HG03045 (cell line): ENCODE measurements around the gene CAND2.
"Not testable (repeated sequence)": the region's sequence is repeated elsewhere in the genome, so short reads cannot be mapped to it uniquely, and the experiment has no call there.

Experiments used
- ATAC-seq: cut with Tn5 transposase; IDR thresholded peaks from one replicate; pipeline ENCODE4 v1.9.1; 2021; ENCODE audit warnings: mild to moderate bottlenecking, moderate library complexity; ENCODE audit not compliant: unreplicated experiment

CAND2 gene

DNA sequence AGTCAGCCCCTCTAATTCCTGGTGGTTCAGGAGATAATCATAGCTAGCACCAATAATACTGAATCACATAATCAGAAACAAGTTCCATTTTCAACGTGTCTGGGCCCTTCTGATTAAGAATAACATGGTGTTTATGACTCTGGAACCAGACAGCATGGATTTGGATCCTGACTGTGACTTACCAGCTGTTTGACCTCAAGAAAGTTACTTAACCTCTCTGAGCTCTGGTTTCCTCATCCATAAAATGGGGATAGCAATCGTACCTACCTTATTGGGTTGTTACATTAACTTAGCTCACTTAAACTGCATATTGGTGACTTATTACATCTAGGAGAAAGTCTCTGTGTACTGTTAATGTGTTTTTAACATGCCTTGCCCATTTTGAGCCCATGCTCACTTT, 26.7 kb upstream of the CAND2 start:
- no peak for ATAC-seq

DNA sequence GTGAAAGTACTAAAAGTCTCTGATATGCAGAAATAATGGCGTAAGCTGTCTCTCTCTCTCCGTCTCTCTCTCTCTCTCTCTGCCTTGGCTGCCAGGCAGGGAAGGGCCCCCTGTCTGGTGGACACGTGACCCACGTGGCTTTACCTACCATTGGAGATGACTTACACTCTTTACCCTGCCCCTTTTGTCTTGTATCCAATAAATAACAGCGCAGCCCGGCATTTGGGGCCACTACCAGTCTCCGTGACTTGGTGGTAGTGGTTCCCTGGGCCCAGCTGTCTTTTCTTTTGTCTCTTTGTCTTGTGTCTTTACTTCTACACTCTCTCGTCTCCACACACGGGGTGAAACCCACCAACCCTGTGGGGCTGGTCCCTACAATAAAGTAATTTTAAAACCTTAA, 25.2 kb upstream of the CAND2 start:
- ATAC-seq, result no peak

DNA sequence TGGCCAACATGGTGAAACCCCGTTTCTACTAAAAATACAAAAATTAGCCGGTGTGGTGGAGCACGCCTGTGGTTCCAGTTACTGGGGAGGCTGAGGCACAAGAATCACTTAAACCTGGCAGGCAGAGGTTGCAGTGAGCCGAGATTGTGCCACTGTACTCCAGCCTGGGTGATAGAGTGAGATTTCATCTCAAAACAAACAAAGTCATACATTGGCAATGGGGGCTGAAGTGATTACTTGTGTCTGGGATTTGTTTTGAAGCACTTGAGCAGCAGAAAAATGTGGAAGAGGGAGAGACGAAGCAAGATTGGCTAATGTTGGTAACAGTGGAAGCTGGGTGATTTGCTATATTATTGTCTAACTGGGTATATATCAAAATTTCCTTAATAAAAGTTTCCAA, 24.0 kb upstream of the CAND2 start:
- no peak for ATAC-seq

DNA sequence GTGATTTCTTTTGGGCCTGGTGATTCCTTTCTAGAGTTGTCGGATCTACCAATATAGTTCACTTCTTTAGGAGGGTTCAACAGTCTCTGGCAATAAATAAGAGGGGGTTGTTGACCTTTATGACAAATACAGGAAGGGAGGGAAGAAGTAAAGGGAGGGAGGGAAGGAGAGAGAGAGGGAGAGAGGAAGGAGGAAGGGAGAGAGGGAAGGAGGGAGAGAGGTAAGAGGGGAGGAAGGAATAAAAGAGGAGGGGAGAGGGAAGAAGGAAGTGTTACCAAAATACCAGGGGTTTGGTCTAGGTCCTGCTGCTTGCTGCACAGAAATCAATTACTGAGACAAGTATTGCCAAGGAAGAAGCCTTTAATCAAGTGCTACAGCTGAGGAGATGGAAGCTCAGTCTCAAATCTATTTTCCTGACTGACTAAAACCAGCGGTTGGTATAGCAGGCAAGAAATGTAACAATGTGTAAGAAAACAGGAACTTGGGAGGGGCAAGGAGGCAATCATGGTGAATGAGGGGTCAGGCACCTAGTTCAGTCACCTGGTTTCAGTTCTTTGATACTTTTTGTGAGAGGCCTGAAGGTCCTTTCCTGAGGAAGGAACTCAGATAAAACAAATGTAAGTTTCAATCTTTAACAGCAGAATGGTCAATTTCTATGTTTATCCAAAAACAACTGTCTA, 23.3 kb upstream of the CAND2 start:
- no peak for ATAC-seq

DNA sequence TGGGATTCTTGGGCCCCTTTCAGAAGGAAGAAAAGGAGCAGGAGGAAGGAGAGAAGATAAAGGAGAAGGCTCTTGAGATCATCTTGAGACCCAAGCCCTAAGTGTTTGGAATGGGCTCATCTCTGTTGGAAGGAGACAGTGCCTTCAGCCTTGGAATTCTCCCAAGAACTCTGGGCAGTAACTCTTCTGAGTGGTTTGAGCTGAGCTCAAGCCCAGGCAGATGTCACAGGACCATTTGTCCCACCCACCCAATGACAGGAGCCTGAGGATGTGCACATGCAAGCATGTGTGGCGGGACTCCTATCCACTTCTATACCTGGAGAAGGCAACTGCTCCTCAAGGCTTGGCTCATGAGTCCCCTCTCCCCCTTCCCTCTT, 22.8 kb upstream of the CAND2 start:
- no peak for ATAC-seq

DNA sequence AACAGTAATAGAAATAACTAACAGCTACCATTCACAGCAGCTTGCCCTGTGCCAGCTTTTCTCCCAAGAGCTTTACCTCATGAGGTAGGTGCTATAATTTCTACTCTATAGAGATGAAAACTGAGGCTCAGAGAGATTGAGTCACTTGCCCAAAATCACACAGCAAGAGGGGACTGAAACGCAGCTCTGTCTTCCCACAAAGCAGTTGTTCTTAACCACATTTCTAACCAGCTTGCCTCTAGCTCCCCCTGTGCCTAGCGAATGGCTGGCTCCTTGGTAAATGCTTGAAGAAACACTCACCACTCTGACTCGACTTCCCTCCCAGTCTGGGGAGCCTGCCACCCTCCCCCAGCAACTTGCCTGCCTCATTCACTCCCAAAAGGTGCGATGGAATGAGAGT, 21.9 kb upstream of the CAND2 start:
- no peak for ATAC-seq

DNA sequence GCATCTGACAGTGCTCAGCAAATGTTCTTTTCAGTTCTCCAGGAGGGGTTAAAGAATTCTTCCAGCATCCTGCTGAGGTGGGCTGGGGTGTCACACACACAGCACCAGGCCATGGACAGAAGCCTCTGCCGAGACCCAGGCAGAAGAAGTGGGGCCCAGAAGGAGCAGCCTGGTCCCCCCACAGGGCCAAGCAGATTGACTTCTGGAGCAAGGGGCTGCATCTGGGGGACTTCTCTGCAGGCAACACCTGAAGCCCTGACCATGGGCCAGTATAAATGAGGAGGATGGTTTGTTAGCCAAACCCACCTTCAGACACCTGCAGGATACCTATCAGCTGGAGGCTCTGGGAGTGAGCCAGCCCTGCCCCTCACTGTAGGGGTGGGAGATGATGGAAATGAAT, 21.3 kb upstream of the CAND2 start:
- no peak for ATAC-seq

DNA sequence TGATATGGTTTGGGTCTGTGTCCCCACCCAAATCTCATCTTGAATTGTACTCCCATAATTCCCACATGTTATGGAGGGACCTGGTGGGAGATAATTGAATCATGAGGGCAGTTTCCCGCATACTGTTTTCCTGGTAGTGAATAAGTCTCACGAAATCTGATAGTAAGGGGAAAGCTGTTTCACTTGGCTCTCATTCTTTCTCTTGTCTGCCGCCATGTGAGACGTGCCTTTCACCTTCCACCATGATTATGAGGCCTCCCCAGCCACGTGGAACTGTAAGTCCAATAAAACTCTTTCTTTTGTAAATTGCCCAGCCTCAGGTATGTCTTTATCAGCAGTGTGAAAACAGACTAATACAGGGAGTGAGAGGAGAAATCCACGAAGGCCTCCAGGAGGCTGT, 20.5 kb upstream of the CAND2 start:
- not testable (repeated sequence) for ATAC-seq

DNA sequence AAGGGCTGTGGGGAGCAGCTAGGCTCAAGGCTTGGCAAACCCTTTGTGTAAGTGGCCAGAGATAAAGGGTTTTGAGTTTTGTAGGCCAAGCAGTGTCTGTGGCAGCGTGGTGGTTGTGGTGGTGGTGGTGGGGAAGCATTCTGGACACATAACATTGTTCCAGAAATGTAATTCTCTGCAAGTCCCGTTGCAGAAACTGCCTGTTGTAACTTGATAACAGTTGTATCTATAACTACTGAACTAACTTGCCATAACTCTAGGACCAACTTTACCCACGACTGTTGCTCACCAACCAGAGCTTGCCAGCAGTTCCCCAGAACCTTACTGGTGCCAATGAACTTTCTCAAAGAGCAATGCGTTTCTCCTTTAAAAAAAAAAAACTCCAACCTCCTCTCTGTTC, 19.3 kb upstream of the CAND2 start:
- no peak for ATAC-seq

DNA sequence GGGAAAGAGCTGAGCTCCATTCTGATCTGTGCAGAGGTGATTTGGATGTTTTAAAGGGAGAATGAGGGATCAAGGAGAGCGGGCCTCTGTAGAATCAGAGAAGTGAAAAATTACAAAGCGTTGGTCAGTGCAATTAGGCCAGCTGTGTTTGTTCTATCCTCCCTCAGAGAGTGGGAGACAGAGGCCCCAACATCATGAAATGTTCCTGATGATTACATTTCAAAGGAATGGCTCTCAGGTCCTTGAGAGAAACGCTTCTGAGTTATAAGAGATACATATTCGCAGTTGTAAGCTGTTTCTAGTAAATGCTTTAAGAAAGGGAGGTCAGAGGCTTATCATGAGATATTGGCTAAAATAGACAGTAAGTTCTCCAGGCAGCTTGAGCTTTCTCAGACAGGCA, 15.7 kb upstream of the CAND2 start:
- ATAC-seq, result no peak

DNA sequence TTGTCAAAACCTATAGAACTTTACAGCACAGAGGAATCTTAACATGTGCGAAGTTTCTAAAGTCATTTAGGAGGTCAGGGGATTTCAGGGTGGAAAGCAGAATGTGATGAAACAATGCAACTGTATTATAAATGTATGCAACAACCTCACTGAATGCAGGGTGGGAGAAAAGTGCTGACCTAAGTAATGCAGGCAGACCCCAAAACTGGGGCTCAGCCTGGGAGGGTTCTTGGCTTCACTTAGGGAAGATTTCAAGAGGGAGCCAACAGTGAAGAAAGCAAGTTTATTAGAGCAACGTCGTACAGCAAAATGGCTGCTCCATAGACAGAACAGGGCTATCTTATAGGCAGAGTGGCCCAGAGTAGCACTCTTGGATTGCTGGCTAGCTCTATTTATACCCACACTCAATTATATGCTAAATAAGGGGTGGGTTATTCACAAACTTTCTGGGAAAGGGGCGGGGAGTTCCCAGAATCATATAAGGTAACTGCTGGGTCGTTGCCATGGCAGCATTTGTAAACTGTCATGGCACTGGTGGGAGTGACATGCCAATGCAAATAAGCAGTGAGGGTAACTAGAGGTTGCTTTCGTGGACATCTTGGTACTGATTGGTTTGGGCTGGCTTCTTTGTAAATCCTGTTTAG, 14.2 kb upstream of the CAND2 start:
- no peak for ATAC-seq

DNA sequence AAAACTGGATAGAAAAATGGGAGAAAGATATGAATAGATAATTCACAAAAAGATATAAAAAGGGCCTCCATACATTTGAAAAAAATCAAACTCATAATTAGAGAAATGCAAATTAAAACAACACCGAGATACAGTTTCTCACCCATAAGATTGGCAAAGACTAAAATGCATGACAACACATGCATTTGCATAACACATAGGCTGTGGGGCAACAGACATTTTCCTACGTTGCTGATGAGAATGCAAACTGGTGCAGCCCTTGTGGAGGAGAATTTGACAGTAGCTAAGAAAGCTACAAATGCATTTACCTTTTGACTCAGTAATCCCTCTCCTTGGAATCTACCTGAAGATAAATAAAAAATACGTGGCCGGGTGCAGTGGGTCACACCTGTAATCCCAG, 11.4 kb upstream of the CAND2 start:
- no peak for ATAC-seq

DNA sequence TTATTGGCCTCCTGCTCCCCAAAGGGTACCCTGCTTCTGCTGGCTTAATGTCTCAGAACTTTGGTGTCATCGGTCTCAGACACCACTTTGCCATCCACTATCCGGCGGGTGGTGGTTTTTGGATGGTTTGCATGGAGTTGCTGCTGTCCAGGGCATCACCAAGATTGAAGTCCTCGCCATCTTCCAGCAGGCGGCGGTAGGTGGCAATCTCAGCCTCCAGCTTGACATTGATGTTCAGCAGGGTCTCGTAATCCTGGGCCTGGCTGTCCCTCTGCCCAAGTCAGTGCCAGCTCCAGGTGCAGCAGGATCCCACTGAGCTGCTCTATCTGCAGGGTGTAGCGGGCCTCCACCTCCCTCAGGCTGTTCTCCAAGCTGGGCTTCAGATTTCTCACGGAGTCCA, 9.1 kb upstream of the CAND2 start:
- ATAC-seq, result not testable (repeated sequence)

DNA sequence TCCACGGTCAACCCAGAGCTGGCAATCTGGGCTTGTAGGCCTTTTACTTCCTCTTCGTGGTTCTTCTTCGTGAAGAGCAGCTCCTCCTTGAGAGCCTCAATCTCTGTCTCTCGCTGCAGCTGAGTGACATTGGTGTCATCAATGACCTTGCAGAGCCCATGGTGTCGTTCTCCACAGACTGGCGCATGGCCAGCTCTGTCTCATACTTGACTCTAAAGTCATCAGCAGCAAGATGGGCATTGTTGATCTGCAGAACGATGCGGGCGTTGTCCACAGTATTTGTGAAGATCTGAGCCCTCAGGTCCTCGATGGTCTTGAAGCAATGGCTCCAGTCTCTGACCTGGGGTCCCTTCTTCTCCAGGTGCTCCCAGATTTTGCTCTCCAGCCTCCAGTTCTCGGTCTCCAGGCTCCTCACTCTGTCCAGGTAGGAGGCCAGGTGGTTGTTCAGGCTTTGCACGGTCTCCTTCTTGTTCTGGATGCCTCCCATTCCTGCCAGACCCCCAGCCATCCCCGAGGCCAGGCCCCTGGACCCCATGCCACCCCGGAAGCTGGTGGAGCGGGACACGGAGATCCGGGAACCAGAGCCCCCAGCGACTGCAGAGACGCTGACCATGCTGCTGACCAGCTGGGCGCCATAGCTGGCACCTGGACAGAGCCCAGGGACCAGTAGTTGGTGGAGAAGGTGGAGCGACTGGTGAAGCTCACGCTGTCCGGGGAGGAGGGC, 8.4 kb upstream of the CAND2 start:
- ATAC-seq, result not testable (repeated sequence)

DNA sequence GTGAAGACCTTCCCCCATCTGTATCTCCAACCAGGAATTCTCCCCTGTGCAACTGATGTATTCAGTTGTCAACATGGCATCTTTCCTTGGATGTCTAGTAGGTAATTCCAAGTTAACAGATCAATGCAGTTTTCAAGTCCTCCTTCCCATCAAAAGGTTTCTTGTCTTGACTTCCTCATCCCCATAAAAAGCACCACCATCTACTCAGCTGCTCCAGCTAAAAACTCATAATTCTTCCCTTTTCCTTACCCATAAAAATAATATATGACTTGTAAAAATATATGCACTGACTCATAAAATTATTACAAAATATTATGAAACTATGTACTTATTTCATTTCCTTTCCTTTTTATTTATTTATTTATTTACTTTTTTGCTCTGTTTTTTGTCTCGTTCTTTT, 5.0 kb upstream of the CAND2 start:
- no peak for ATAC-seq

DNA sequence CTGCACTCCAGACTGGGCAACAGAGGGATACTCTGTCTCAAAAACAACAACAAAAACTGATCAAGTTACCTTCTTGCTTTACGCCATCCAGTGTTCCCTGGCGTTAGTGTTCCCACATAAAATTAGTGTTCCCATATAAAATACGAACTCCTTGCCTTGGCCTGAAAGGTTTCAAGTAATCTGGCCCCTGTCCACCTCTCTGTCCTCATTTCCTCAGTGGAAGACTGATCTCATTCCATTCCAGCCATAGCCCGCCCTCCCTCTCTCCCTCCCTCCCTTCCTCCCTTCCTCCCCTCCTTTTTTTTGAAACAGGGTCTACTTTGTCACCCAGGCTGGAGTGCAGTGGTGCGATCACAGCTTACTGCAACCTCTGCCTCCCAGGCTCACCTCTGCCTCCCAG, 2.8 kb upstream of the CAND2 start:
- ATAC-seq, result no peak

DNA sequence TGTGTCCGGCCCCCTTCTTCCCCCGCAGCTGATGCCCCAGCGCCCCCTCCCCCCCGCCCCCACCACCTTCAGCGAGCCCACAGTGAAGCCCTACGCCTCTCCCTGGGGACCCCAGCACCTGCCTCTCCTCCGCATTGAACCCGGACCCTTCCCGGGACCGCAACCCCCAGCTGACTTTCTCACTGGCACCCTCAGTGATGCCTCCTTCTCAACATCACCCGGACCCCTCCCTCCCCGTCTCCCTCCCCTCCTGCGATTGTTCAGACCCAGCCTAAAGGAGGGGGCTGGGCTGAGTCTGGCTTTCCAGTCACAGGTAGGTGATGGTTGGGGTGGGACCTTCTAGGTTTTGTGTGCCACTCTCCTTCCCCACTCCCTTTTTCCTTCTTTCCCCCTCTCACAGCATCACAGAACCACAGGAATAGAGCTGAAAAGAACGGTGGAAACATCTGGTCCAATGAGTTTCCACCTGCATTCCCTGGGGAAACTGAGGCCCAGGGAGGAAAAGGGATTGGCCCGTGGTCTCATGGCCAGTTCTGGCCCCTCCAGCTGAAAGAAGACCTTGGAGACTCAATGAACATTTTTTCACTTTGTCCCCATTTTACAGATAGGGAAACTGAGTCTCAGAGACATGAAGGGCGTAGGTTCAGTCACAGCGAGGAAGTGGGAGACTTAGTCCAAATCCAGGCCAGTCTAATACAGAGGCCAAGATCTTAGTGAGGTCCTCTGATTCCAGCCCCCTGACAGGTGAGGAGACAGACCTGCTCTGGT, 828 bp downstream of the CAND2 start:
- ATAC-seq, result no peak

DNA sequence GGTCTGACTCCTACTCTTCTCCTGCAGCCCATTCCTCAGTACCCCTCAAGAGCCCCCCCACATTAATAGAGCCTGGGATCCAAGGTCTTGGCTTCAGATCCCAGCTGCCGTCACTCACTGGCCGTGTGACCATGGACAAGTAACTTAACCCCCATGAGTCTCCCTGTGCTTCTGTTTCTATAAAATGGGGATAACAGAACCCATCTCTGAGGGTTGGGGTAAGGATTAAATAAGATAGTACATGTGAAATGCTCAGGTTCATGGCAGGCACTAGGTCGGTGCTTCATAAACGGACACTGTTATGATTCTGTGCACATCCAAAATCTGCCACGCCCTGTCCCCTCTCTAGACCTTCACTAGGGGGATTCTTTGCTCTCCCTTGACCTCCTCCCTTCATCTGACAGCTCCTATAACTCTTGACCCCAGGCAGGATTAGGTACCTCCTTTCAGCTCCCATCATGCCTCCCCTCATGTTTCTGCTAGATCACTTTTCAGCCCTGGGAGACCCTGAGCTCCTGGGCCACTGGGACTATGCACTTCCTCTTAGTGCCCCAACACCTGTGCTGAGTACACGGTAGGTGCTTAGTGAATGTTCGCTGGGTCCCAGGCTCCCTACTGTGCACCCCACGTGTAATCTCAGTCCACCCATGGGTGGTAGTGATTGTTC, 1.5 kb downstream of the CAND2 start:
- ATAC-seq, result no peak

DNA sequence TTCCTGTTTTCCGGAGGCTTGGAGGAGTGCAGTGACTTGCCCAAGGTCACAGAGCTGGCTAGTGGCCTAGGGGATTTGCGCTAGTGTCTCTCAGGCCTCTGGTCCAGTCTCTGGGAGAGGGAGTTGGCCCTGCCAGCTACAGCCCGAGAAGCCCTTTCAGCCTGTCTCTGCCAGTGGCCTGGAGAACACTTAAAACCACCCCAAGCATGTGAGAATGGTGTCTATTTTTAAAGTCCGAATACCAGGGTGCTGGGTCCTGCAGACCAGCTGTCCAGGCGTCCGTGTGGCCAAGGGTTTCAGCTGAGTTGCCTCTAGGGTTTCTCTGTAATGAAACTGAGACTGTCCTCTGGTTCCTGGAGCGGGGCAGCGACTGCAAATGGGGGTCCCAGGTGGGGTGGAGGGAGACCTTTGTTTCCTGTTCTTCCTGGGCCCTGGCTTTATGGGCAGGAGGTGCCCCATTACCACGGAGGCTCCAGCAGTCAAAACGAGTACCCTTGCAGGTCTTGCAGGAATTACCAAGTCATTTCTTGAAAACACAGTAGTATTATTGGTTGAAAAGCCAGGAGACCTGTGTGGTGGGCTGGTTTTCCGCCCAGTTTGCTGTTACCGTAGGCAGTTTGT, 2.2 kb downstream of the CAND2 start:
- ATAC-seq, result no peak

DNA sequence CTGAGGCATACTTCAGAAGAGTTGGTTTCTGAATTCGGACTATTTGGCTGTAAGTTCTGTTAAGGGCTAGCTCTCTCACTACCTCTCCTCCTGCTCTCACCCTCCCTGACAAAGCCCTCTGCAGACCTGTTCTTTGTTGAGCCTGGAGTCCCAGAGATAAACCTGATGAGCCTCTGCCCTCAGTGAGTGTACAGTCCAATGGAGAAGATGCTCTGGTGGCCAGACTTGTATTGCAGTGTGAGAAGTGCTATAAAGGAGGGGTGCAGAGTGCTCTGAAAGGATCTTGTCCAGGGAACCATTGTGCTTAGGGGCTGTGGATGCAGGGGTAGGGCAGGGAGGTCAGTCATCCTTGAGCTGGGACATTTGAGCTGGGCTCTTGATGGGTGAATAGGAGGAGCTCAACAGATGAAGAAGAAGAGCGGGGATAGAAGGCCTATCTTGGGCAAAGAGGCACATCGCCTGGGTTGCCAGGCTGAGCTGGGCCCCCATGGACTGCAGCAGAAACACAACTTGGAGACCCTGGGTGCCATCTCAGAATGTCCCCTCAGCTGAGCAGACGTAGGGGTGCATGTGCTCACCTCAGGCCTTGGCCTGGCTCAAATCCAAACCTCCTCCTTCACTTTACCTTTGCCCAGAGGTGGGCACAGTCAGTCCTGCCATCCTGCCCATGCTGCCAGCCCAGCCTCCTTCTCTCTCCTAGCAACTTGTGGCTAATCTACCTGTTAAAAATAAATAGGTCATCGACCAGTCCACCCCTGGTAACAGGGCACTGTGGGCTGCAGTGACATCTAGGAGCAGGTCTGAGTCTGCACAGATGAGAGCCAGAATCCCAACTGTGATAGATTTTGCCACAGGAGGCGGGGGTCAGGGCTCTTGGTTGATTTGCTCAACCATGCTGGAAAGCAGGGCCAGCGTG, 3.3 kb downstream of the CAND2 start:
- ATAC-seq, result no peak
